A549 (cell line): ENCODE data around the gene THEM4. TPM values are rescaled to one million over a fixed set of nuclear protein-coding genes. Genes with fewer than 3 reads are reported as not detected.

ENCODE experiments used
- ATAC-seq, 2 experiments: fragments of 200-7000 bp in 1 of 2; fragments of >200 bp in 1 of 2; cut with Nextera tagmentation in 1 of 2; cut with Tn5 transposase in 1 of 2; 3 replicates each; pipeline versions ENCODE4 v1.8.0 to v1.9.1; 2018 to 2020; ENCODE audit warnings: mild to moderate bottlenecking in 1 of 2, moderate library complexity in 1 of 2
- CTCF ChIA-PET: fragments of 300-600 bp; sonication (Branson Sonifier 250); formaldehyde crosslinking; extraction: SDS; loops from one replicate; lab custom pipeline; 2021; ENCODE audit warnings: antibody characterized with exemption, inconsistent platforms; lab: Yijun Ruan, JAX
- POLR2A ChIA-PET: fragments of 350-600 bp; formaldehyde crosslinking; extraction: SDS; loops from one replicate; lab custom pipeline; 2021; ENCODE audit warnings: antibody characterized with exemption, inconsistent platforms; lab: Yijun Ruan, JAX
- DNase-seq, 2 experiments: peaks; one replicate each; pipeline versions ENCODE4 v3.0.0 to v3.0.0-alpha.2; 2011 to 2016; ENCODE audit warnings: low read depth in 1 of 2, low spot score in 1 of 2
- FAIRE-seq: peaks from 2 replicates; lab custom pipeline; 2011; peaks lifted over from hg19 to GRCh38; lab: Jason Lieb, UNC
- H3K27ac ChIP-seq, 2 experiments: fragments of >200 bp; sonication (Bioruptor Twin); formaldehyde crosslinking; 3 replicates each; pipeline ENCODE4 v1.5.1; 2016 to 2017
- H3K4me1 ChIP-seq: fragments of >200 bp; sonication (Bioruptor Twin); formaldehyde crosslinking; 3 replicates; pipeline ENCODE4 v1.6.1; 2016
- H3K4me2 ChIP-seq: fragments of >200 bp; sonication (Bioruptor Twin); formaldehyde crosslinking; 3 replicates; pipeline ENCODE4 v1.6.1; 2016
- H3K4me3 ChIP-seq: fragments of >200 bp; sonication (Bioruptor Twin); formaldehyde crosslinking; 3 replicates; pipeline ENCODE4 v1.5.1; 2016
- H3K9me3 ChIP-seq: fragments of >200 bp; sonication (Bioruptor Twin); formaldehyde crosslinking; 3 replicates; pipeline ENCODE4 v1.6.1; 2016
- CEBPB ChIP-seq, 2 experiments: fragments of >200 bp in 1 of 2; sonication (Bioruptor Twin) in 1 of 2; formaldehyde crosslinking in 1 of 2; IDR thresholded peaks; 2 replicates each; pipeline ENCODE4 v1.6.1; 2012 to 2016
- CHD2 ChIP-seq: fragments of 150-350 bp; IDR thresholded peaks from 2 replicates; pipeline ENCODE4 v1.6.1; 2014; ENCODE audit warnings: low read length; ENCODE audit not compliant: partially characterized antibody
- E2F6 ChIP-seq: IDR thresholded peaks from 2 replicates; pipeline ENCODE4 v1.6.1; 2012; ENCODE audit warnings: low read depth, borderline replicate concordance
- EHF ChIP-seq: fragments of 250-450 bp; sonication (Bioruptor Pico); IDR thresholded peaks from 2 replicates; pipeline ENCODE4 v1.5.0; 2020; ENCODE audit warnings: mild to moderate bottlenecking
- ELK1 ChIP-seq: fragments of 150-350 bp; IDR thresholded peaks from 2 replicates; pipeline ENCODE4 v1.6.1; 2014; ENCODE audit warnings: low read depth, mild to moderate bottlenecking, low read length
- ESRRA ChIP-seq: fragments of 150-350 bp; IDR thresholded peaks from 2 replicates; pipeline ENCODE4 v1.6.1; 2014; ENCODE audit warnings: mild to moderate bottlenecking, low read length, borderline replicate concordance
- FOSB ChIP-seq: fragments of 250-450 bp; sonication (Bioruptor Pico); IDR thresholded peaks from 2 replicates; pipeline ENCODE4 v1.5.0; 2020; ENCODE audit warnings: mild to moderate bottlenecking, moderate library complexity
- HES2 ChIP-seq: fragments of >200 bp; sonication (Bioruptor Twin); formaldehyde crosslinking; IDR thresholded peaks from 2 replicates; pipeline ENCODE4 v1.6.1; 2016
- HMGXB4 ChIP-seq: fragments of 250-450 bp; sonication (Bioruptor Pico); IDR thresholded peaks from 2 replicates; pipeline ENCODE4 v1.5.0; 2021; ENCODE audit warnings: mild to moderate bottlenecking, moderate library complexity, borderline replicate concordance
- HOXA7 ChIP-seq: fragments of 250-450 bp; sonication (Bioruptor Pico); IDR thresholded peaks from 2 replicates; pipeline ENCODE4 v1.5.0; 2020; ENCODE audit warnings: mild to moderate bottlenecking, moderate library complexity
- JUN ChIP-seq, 2 experiments: fragments of >200 bp; sonication (Bioruptor Twin); formaldehyde crosslinking; IDR thresholded peaks; 2 replicates in 1 of 2; 3 replicates in 1 of 2; pipeline ENCODE4 v1.6.1; 2016 to 2017
- JUNB ChIP-seq: fragments of >200 bp; sonication (Bioruptor Twin); formaldehyde crosslinking; IDR thresholded peaks from 2 replicates; pipeline ENCODE4 v1.6.1; 2016
- KDM1A ChIP-seq: fragments of 200-600 bp; sonication (generic); IDR thresholded peaks from 2 replicates; pipeline ENCODE4 v1.6.1; 2016; ENCODE audit warnings: low read depth, mild to moderate bottlenecking
- KDM5A ChIP-seq: fragments of 200-600 bp; sonication (generic); IDR thresholded peaks from 2 replicates; pipeline ENCODE4 v1.6.1; 2016; ENCODE audit warnings: antibody characterized with exemption, mild to moderate bottlenecking
- MAFK ChIP-seq: fragments of 450-650 bp; IDR thresholded peaks from 2 replicates; pipeline ENCODE4 v1.6.1; 2014; ENCODE audit not compliant: partially characterized antibody
- MAX ChIP-seq: IDR thresholded peaks from 2 replicates; pipeline ENCODE4 v1.6.1; 2012
- MAZ ChIP-seq: fragments of 150-350 bp; IDR thresholded peaks from 2 replicates; pipeline ENCODE4 v1.6.1; 2014; ENCODE audit warnings: antibody characterized with exemption, low read depth, low read length, borderline replicate concordance
- NPAS2 ChIP-seq: fragments of 250-450 bp; sonication (Bioruptor Pico); IDR thresholded peaks from 2 replicates; pipeline ENCODE4 v1.8.0; 2022; ENCODE audit warnings: mild to moderate bottlenecking, moderate library complexity, borderline replicate concordance
- POLR2AphosphoS2 ChIP-seq: conservative IDR thresholded peaks from 2 replicates; pipeline ENCODE4 v1.6.1; 2012; ENCODE audit warnings: low read length, improper control_type of control experiment, inconsistent platforms
- RCOR1 ChIP-seq: fragments of 150-350 bp; IDR thresholded peaks from 2 replicates; pipeline ENCODE4 v1.6.1; 2014; ENCODE audit warnings: antibody characterized with exemption, low read length, low read depth
- REST ChIP-seq: fragments of 200-600 bp; sonication (generic); IDR thresholded peaks from 2 replicates; pipeline ENCODE4 v1.6.1; 2016; ENCODE audit warnings: antibody characterized with exemption, mild to moderate bottlenecking, moderate library complexity
- ZNF302 ChIP-seq: fragments of 250-450 bp; sonication (Bioruptor Pico); IDR thresholded peaks from 2 replicates; pipeline ENCODE4 v1.9.0; 2021; ENCODE audit warnings: inconsistent platforms, mild to moderate bottlenecking, moderate library complexity
- WGBS: methylation state at CpG from one replicate; pipeline ENCODE4 v1.1.6; 2017; ENCODE audit errors: missing lambda C conversion rate; 5-methylcytosine and 5-hydroxymethylcytosine counted together
- polyA plus RNA-seq, 4 experiments: library from polyadenylated mRNA; depleted of rRNA in 3 of 4; stranded (reverse); fragments of >200 nt; fragmentation: RNase III in 1 of 4; extraction: RNeasy Plus Mini Kit Qiagen cat#74134 plus additional on column Dnase treatment in 1 of 4; gene quantifications; 2 replicates in 3 of 4; 3 replicates in 1 of 4; pipeline ENCODE4 v1.2.3, GENCODE V29; 2011 to 2017

Gene THEM4
- polyA plus RNA-seq, 2 of the 4 experiments (the other 2 are of a cell fraction), result 16.6 to 32.3 TPM

GRCh38 chr1:151849126-151849525 is 60.2 kb downstream of the THEM4 start:
- WGBS, result 93% methylated on average over 3 of the region's 3 CpGs
- CTCF ChIA-PET, result interaction anchor here (0.6 to 6.5 kb wide), 5 partner anchors 9 to 692 kb away, joined by 3 to 51 read pairs (median 4); no protein-coding TSS in a partner anchor
- H3K27ac ChIP-seq, result no peak overlapping the region
- ATAC-seq (no peak), DNase-seq (no peak)
- H3K4me2 ChIP-seq, result no peak overlapping the region
- no peak for TF ChIP-seq ESRRA
- TF ChIP-seq ZNF302, result no peak
- TF ChIP-seq JUNB, result no peak
- no peak for TF ChIP-seq REST
- no peak for TF ChIP-seq NPAS2 (CRISPR knock-in tag)
- no peak for TF ChIP-seq MAX
- TF ChIP-seq CEBPB (IDR thresholded peaks at IDR 0.05), result no peak
- TF ChIP-seq EHF, result no peak
- no peak for TF ChIP-seq MAFK
- no peak for TF ChIP-seq HOXA7 (CRISPR knock-in tag)
- no peak for TF ChIP-seq FOSB (CRISPR knock-in tag)
- no peak for TF ChIP-seq CHD2
- TF ChIP-seq KDM1A, result no peak
- TF ChIP-seq, all 56 proteins: peak for 0
- no peak for FAIRE-seq
- Histone ChIP-seq H3K4me3 (no peak overlapping the region), H3K4me1 (peaks cover 11% of the 10 kb centered on the region; the same call in 2 of the 3 replicates), H3K9me3 (no peaks in the 10 kb centered on the region)
- POLR2A ChIA-PET, result interaction anchor here (0.7 kb wide), 1 partner anchor 8 kb away, joined by 3 read pairs; no protein-coding TSS in a partner anchor

GRCh38 chr1:151847867-151848596 is 61.3 kb downstream of the THEM4 start:
- CTCF ChIA-PET, result interaction anchor here (1.3 to 6.5 kb wide), 4 partner anchors 10 to 155 kb away, joined by 4 to 51 read pairs (median 6); no protein-coding TSS in a partner anchor
- Histone ChIP-seq H3K4me1 (peaks cover 11% of the 10 kb centered on the region; the same call in 2 of the 3 replicates), H3K4me2 (no peak overlapping the region), H3K9me3 (no peaks in the 10 kb centered on the region), H3K4me3 (no peak overlapping the region), H3K27ac (no peak overlapping the region)
- 54% methylated on average over 11 of the region's 11 CpGs for WGBS
- ATAC-seq (no peak), DNase-seq (no peak), FAIRE-seq (no peak)
- POLR2A ChIA-PET, result no interaction called here
- TF ChIP-seq HES2, result no peak
- no peak for TF ChIP-seq MAZ
- no peak for TF ChIP-seq POLR2AphosphoS2
- TF ChIP-seq HMGXB4, result no peak
- no peak for TF ChIP-seq JUN (IDR thresholded peaks at IDR 0.05)
- no peak for TF ChIP-seq ELK1
- TF ChIP-seq REST, result no peak
- no peak for TF ChIP-seq KDM5A
- no peak for TF ChIP-seq RCOR1
- no peak for TF ChIP-seq E2F6
